Coronary artery (tissue), 2 donors: ENCODE data around the gene HOXB7.
A peak's percentile ranks its signal among the peaks of the same experiment; 100 is the strongest.

Source experiments
- DNase-seq: peaks from one replicate; pipeline ENCODE4 v3.0.0-alpha.2; 2017; ENCODE audit warnings: low spot score
- H3K27ac ChIP-seq, 2 donors: fragments of 200-600 bp; sonication (generic); one replicate each; pipeline ENCODE4 v1.5.1; 2016 to 2019
- H3K4me3 ChIP-seq: fragments of 200-600 bp; sonication (generic); 2 replicates; pipeline ENCODE4 v1.5.1; 2016; ENCODE audit warnings: mild to moderate bottlenecking, moderate library complexity
- CTCF ChIP-seq: fragments of 200-600 bp; sonication (generic); IDR thresholded peaks from one replicate; pipeline ENCODE4 v1.5.1; 2019; ENCODE audit warnings: antibody characterized with exemption

Gene HOXB7

DNA sequence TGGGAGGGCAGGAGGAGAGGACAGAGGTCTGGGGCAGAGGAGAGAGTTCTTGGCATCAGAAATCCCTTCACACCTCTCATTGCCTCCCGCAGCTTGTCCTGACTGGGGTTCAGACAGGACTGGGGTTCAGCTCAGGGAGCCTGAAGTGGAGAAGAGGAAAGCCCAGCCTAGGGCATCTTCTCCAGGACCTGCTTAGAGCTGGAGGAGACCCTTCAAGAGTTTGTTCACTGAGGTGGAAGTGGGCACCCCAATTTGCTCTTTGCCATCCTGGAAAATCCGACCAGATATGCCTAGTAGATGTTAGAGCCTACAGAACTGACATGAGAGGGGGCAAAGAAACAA lies 22.8 kb downstream of the HOXB7 start:
- Histone ChIP-seq H3K27ac (peak overlapping the region in 1 of 2 donors; percentile 31), H3K4me3 (no peak overlapping the region)

DNA sequence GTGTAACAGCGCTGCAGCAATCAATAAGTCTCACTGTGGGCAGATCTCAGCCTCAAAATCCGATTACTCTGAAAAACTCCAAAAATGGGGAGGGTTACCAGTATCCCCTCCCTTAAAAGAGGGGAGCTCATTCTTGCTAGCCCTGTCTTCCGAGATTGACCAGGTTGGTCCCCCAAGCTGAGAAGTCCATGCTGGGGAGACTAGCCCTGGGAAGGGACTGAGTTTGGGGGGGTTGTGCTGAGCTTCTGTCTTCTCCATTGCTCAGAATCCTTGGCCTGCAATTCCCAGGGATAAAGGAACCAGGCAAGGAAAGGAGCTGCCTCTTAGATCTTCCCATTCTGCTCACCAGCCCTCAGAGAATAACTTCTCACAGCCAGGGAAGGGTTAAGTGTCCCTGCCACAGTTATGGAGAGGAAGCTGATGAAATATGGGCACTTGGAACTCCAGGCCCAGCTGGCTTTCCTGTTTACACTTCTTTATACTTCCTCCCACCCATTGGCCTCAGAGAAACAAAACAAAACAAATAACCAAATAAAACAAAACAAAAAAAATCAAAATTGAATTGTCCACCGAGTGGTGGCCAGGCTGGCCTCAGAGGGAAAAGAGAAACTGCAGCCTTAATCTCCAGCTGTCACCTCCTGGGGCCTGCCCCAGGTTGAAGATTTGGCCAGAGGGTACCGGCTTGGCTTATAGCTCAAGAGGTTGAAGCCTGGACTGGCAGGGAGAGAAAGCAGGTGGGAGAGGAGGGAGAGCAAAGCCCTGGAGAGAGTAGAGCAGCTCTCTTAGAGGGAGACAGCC lies 23.3 kb downstream of the HOXB7 start:
- H3K27ac ChIP-seq = peak overlapping the region in 1 of 2 donors; percentile 43
- TF ChIP-seq CTCF = no peak
- no peak for DNase-seq
- H3K4me3 ChIP-seq = no peak overlapping the region

More for the DNA sequence above, 22.8 kb downstream of the HOXB7 start:
- DNase-seq = no peak
- TF ChIP-seq CTCF = no peak

GRCh38 chr17:48586355-48587258 lies 24.2 kb downstream of the HOXB7 start:
- H3K27ac ChIP-seq = peak overlapping the region in 1 of 2 donors; percentile 57
- H3K4me3 ChIP-seq = peak overlapping the region; percentile 74
- TF ChIP-seq CTCF = no peak
- no peak for DNase-seq

- H3K4me3 ChIP-seq = peak overlapping the region; percentile 74
- TF ChIP-seq CTCF = no peak
- no peak overlapping the region for H3K27ac ChIP-seq
- DNase-seq = no peak
These were observed 26.5 kb downstream of the HOXB7 start for GRCh38 chr17:48584223-48584741.

- no peak overlapping the region for H3K27ac ChIP-seq
- H3K4me3 ChIP-seq = no peak overlapping the region
- no peak for TF ChIP-seq CTCF
- DNase-seq = no peak
These were observed 27.1 kb downstream of the HOXB7 start for GRCh38 chr17:48583708-48584222.

- no peak for DNase-seq
- Histone ChIP-seq H3K4me3 (no peak overlapping the region), H3K27ac (peak overlapping the region in 1 of 2 donors; percentile 38)
- TF ChIP-seq CTCF = no peak
These were observed 28.1 kb downstream of the HOXB7 start for GRCh38 chr17:48582750-48583069.
